Brain microvascular endothelial cell (primary cell): ENCODE measurements around the gene LONP2.

ENCODE experiments used
- DNase-seq: peaks from one replicate; pipeline ENCODE4 v3.0.0-alpha.2; 2020
- H3K27ac ChIP-seq: fragments of 250-450 bp; sonication (Bioruptor Pico); 2 replicates; pipeline ENCODE4 v1.5.1; 2020; ENCODE audit warnings: mild to moderate bottlenecking, moderate library complexity
- H3K27me3 ChIP-seq: fragments of 250-450 bp; sonication (Bioruptor Pico); replicated peaks from 2 replicates; pipeline ENCODE4 v1.5.1; 2020; ENCODE audit warnings: mild to moderate bottlenecking
- H3K36me3 ChIP-seq: fragments of 250-450 bp; sonication (Bioruptor Pico); replicated peaks from 2 replicates; pipeline ENCODE4 v1.5.1; 2020; ENCODE audit warnings: mild to moderate bottlenecking
- H3K4me3 ChIP-seq: 2 replicates; pipeline ENCODE4 v1.5.1; 2011; ENCODE audit warnings: low read depth, mild to moderate bottlenecking, control low read depth, low read length, moderate library complexity
- CTCF ChIP-seq: IDR thresholded peaks from 2 replicates; pipeline ENCODE4 v1.5.1; 2011; ENCODE audit warnings: low read depth, mild to moderate bottlenecking, moderate library complexity, low read length, control low read depth, inconsistent platforms; ENCODE audit errors: missing control alignments
- in situ Hi-C: cut with HindIII; loops from 2 replicates; pipeline ENCODE4 v1.10.0; 2017; ENCODE audit warnings: low sequenced_read_pairs, low pct_ligation_motif_present

Gene LONP2

GRCh38 chr16:48252013-48252412, 7.9 kb downstream of the LONP2 start:
- in situ Hi-C loops, result no loop called here
- Histone ChIP-seq H3K27ac (no peak overlapping the region), H3K27me3 (no peaks in the 10 kb centered on the region), H3K4me3 (no peak overlapping the region), H3K36me3 (no peaks in the 10 kb centered on the region)
- no peak for TF ChIP-seq CTCF
- no peak for DNase-seq

- peaks cover 20% of the 10 kb centered on the region for H3K36me3 ChIP-seq
- H3K27me3 ChIP-seq, result no peaks in the 10 kb centered on the region
- no peak overlapping the region for H3K4me3 ChIP-seq
- in situ Hi-C loops, result no loop called here
- no peak for TF ChIP-seq CTCF
- H3K27ac ChIP-seq, result no peak overlapping the region
- no peak for DNase-seq
Measured at GRCh38 chr16:48256579-48257177, 12.6 kb downstream of the LONP2 start.

- no peak for TF ChIP-seq CTCF
- no peak for DNase-seq
- Histone ChIP-seq H3K36me3 (peaks cover 46% of the 10 kb centered on the region), H3K27me3 (no peaks in the 10 kb centered on the region), H3K27ac (no peak overlapping the region), H3K4me3 (no peak overlapping the region)
- in situ Hi-C loops, result no loop called here
Measured at GRCh38 chr16:48261569-48261968, 17.5 kb downstream of the LONP2 start.

GRCh38 chr16:48262631-48263030, 18.5 kb downstream of the LONP2 start:
- no peaks in the 10 kb centered on the region for H3K27me3 ChIP-seq
- H3K27ac ChIP-seq, result no peak overlapping the region
- no peak for TF ChIP-seq CTCF
- H3K36me3 ChIP-seq, result peaks cover 46% of the 10 kb centered on the region
- no peak for DNase-seq
- in situ Hi-C loops, result no loop called here
- no peak overlapping the region for H3K4me3 ChIP-seq

- peaks cover 18% of the 10 kb centered on the region for H3K36me3 ChIP-seq
- no peak overlapping the region for H3K27ac ChIP-seq
- no peaks in the 10 kb centered on the region for H3K27me3 ChIP-seq
- DNase-seq, result no peak
- H3K4me3 ChIP-seq, result no peak overlapping the region
- no peak for TF ChIP-seq CTCF
- in situ Hi-C loops, result no loop called here
Measured at GRCh38 chr16:48269011-48269410, 24.9 kb downstream of the LONP2 start.

- H3K27ac ChIP-seq, result no peak overlapping the region
- no peak overlapping the region for H3K4me3 ChIP-seq
- in situ Hi-C loops, result no loop called here
- DNase-seq, result no peak
- peak; percentile 14 for TF ChIP-seq CTCF
- H3K27me3 ChIP-seq, result no peaks in the 10 kb centered on the region
- H3K36me3 ChIP-seq, result peaks cover 9% of the 10 kb centered on the region
Measured at GRCh38 chr16:48271728-48272127, 27.6 kb downstream of the LONP2 start.
